Effector memory CD4-positive, alpha-beta T cell (primary cell): ENCODE data around the gene SEMA3D.
"Not testable (repeated sequence)": the region's sequence is repeated elsewhere in the genome, so short reads cannot be mapped to it uniquely, and the experiment has no call there.

Experiments used
- DNase-seq, 3 donors: peaks; one replicate each; pipeline ENCODE4 v3.0.0-alpha.2; 2020
- H3K27ac ChIP-seq: 2 replicates; pipeline ENCODE4 v1.7.0; 2013; ENCODE audit warnings: mild to moderate bottlenecking, low read length, moderate library complexity; ENCODE audit not compliant: insufficient read depth, poor library complexity, severe bottlenecking
- H3K27me3 ChIP-seq: replicated peaks from 2 replicates; pipeline ENCODE4 v1.7.0; 2013; ENCODE audit warnings: mild to moderate bottlenecking, low read length; ENCODE audit not compliant: insufficient read depth, control insufficient read depth, poor library complexity, severe bottlenecking
- H3K36me3 ChIP-seq: 2 replicates; pipeline ENCODE4 v1.7.0; 2013; ENCODE audit warnings: mild to moderate bottlenecking, low read length, moderate library complexity; ENCODE audit not compliant: control insufficient read depth, insufficient read depth
- H3K4me1 ChIP-seq: 2 replicates; pipeline ENCODE4 v1.7.0; 2013; ENCODE audit warnings: low read length, mild to moderate bottlenecking; ENCODE audit not compliant: control insufficient read depth, insufficient read depth, poor library complexity, severe bottlenecking
- H3K4me3 ChIP-seq: 2 replicates; pipeline ENCODE4 v1.7.0; 2013; ENCODE audit warnings: low read length, low read depth, mild to moderate bottlenecking; ENCODE audit not compliant: insufficient read depth, poor library complexity, severe bottlenecking
- H3K9me3 ChIP-seq: 2 replicates; pipeline ENCODE4 v1.7.0; 2013; ENCODE audit warnings: mild to moderate bottlenecking, low read length, moderate library complexity; ENCODE audit not compliant: control insufficient read depth

SEMA3D gene

DNA sequence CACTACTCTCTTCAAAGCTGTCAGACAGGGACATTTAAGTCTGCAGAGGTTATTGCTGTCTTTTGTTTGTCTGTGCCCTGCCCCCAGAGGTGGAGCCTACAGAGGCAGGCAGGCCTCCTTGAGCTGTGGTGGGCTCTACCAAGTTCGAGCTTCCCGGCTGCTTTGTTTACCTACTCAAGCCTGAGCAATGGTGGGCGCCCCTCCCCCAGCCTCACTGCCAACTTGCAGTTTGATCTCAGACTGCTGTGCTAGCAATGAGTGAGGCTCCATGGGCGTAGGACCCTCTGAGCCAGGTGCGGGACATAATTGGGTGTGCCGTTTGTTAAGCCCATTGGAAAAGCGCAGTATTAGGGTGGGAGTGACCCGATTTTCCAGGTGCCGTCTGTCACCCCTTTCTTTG lies 193.9 kb downstream of the SEMA3D start:
- H3K9me3 ChIP-seq, DNase-seq, H3K4me3 ChIP-seq, H3K27ac ChIP-seq, H3K36me3 ChIP-seq, H3K27me3 ChIP-seq, H3K4me1 ChIP-seq: not testable (repeated sequence)

DNA sequence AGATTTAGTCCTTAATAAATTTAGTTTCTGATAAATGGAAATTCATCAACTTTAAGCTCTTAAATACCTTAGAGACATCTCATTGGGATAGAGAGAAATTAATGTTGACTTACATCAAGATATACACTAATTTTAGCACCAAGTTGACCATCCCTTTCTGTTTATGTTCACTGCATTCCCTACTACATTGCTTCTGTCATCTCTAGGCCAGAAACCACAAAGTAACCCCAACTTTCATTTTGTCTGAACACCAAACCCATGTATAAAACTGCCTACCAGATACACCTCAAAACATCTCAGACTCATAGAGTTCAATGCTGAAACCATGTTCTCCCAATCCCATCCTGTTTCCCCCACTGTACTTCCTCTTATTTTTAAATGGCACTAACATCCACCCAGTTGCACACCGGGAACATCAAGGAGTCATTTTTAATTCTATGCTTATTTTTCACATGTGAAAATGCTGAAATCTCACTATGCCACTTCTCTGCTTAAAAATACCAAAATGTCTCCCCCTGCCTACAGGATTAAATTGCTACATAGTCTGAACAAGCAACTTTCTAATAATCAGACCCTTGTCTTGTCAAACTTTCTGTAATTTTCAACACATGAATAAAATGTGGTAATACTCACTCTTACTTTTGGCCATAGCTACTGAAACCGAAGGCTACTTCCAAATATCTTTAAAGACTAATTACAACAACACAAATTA lies 201.6 kb downstream of the SEMA3D start:
- H3K27ac ChIP-seq, result no peak overlapping the region
- H3K9me3 ChIP-seq, result no peaks in the 10 kb centered on the region
- no peaks in the 10 kb centered on the region for H3K36me3 ChIP-seq
- H3K27me3 ChIP-seq, result no peaks in the 10 kb centered on the region
- H3K4me1 ChIP-seq, result no peaks in the 10 kb centered on the region
- no peak overlapping the region for H3K4me3 ChIP-seq
- DNase-seq, result no peak

GRCh38 chr7:84982199-84982598 lies 204.7 kb downstream of the SEMA3D start:
- H3K27me3 ChIP-seq, result no peaks in the 10 kb centered on the region

DNA sequence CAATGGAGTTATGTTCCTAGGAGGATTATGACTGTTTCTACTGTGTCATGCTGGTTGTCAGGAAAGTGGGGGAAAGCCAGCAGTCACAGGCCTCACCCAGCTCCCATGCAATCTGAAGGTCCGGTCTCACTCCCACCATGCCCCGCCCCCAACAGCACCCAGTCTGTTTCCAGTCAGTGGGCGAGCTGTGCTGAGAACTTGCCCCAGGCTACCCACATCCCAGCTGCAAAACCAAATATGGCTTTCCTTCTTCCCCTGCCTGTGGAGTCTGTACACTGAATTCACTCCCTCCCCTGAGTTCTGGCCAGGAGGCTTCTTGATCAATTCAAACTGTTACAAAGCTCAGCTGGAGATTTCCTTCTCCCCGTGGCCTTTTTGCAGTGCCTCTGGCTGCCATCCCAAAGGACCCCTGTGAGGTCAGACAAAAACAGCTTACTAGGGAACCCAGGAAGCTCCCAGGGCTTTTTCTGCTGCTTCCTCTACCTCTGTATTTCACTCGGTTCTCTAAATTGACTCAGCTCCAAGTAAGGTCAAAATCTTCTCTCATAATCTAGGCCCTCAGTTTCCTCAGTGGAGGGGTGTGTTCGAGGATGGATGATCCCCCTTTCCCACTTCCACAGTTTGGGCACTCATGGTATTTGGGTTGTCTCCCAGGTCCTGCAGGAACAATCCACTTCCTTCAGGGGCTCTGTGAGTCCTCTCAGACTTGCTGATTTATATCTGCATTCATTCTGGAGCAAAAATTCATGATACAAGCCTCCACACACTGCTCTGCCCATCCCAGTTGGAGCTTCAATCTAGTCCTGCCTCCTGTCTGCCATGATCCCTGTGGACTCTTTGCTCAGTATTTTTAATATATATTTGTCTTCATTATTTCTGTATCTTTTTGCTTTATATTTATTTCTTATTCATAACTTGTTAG lies 205.5 kb downstream of the SEMA3D start:
- H3K4me3 ChIP-seq, result no peak overlapping the region
- no peaks in the 10 kb centered on the region for H3K9me3 ChIP-seq
- no peak overlapping the region for H3K27ac ChIP-seq
- DNase-seq, result no peak
- no peaks in the 10 kb centered on the region for H3K27me3 ChIP-seq
- no peaks in the 10 kb centered on the region for H3K4me1 ChIP-seq
- H3K36me3 ChIP-seq, result no peaks in the 10 kb centered on the region

More at GRCh38 chr7:84982199-84982598, 204.7 kb downstream of the SEMA3D start:
- DNase-seq, result no peak
- Histone ChIP-seq H3K27ac (no peak overlapping the region), H3K9me3 (no peaks in the 10 kb centered on the region), H3K36me3 (no peaks in the 10 kb centered on the region), H3K4me1 (no peaks in the 10 kb centered on the region), H3K4me3 (no peak overlapping the region)

- no peaks in the 10 kb centered on the region for H3K9me3 ChIP-seq
- no peak for DNase-seq
- no peaks in the 10 kb centered on the region for H3K36me3 ChIP-seq
- no peaks in the 10 kb centered on the region for H3K27me3 ChIP-seq
- H3K27ac ChIP-seq, result no peak overlapping the region
- H3K4me1 ChIP-seq, result no peaks in the 10 kb centered on the region
- H3K4me3 ChIP-seq, result no peak overlapping the region
Measured at GRCh38 chr7:84975586-84976185, 211.2 kb downstream of the SEMA3D start.

GRCh38 chr7:84971360-84971759 lies 215.5 kb downstream of the SEMA3D start:
- no peaks in the 10 kb centered on the region for H3K36me3 ChIP-seq
- H3K9me3 ChIP-seq, result no peaks in the 10 kb centered on the region
- no peak overlapping the region for H3K27ac ChIP-seq
- no peak for DNase-seq
- H3K4me3 ChIP-seq, result no peak overlapping the region
- H3K27me3 ChIP-seq, result no peaks in the 10 kb centered on the region
- H3K4me1 ChIP-seq, result no peaks in the 10 kb centered on the region

- H3K9me3 ChIP-seq, result no peaks in the 10 kb centered on the region
- no peak for DNase-seq
- H3K27ac ChIP-seq, result no peak overlapping the region
- no peaks in the 10 kb centered on the region for H3K36me3 ChIP-seq
- no peaks in the 10 kb centered on the region for H3K27me3 ChIP-seq
- H3K4me1 ChIP-seq, result no peaks in the 10 kb centered on the region
- H3K4me3 ChIP-seq, result no peak overlapping the region
Measured at GRCh38 chr7:84970670-84971069, 216.2 kb downstream of the SEMA3D start.

- Histone ChIP-seq H3K4me3 (no peak overlapping the region), H3K36me3 (no peaks in the 10 kb centered on the region), H3K9me3 (no peaks in the 10 kb centered on the region), H3K27ac (no peak overlapping the region), H3K27me3 (no peaks in the 10 kb centered on the region), H3K4me1 (no peaks in the 10 kb centered on the region)
- DNase-seq, result no peak
Measured at GRCh38 chr7:84953234-84953633, 233.6 kb downstream of the SEMA3D start.

- H3K4me1 ChIP-seq, result no peaks in the 10 kb centered on the region
- H3K9me3 ChIP-seq, result no peaks in the 10 kb centered on the region
- DNase-seq, result no peak
- no peaks in the 10 kb centered on the region for H3K36me3 ChIP-seq
- no peak overlapping the region for H3K4me3 ChIP-seq
- H3K27ac ChIP-seq, result no peak overlapping the region
- H3K27me3 ChIP-seq, result no peaks in the 10 kb centered on the region
Measured at GRCh38 chr7:84950836-84951235, 236.0 kb downstream of the SEMA3D start.

- no peaks in the 10 kb centered on the region for H3K27me3 ChIP-seq
Measured at GRCh38 chr7:84949501-84949900, 237.4 kb downstream of the SEMA3D start.

More at GRCh38 chr7:84949501-84949900, 237.4 kb downstream of the SEMA3D start:
- Histone ChIP-seq H3K4me3 (no peak overlapping the region), H3K4me1 (no peaks in the 10 kb centered on the region), H3K36me3 (no peaks in the 10 kb centered on the region), H3K27ac (no peak overlapping the region), H3K9me3 (no peaks in the 10 kb centered on the region)
- DNase-seq, result no peak
